GM11168 (cell line): Measurements from ENCODE around the gene TLK2.
"Not testable (repeated sequence)": the region's sequence is repeated elsewhere in the genome, so short reads cannot be mapped to it uniquely, and the experiment has no call there.

ENCODE experiments used
- in situ Hi-C: fragments of 300-500 bp; cut with MboI; formaldehyde crosslinking; loops from one replicate; pipeline ENCODE4 v1.12.0; 2022; ENCODE audit warnings: low sequenced_read_pairs; ENCODE audit not compliant: unreplicated experiment

Gene TLK2

GRCh38 chr17:62478424-62478879 lies at the start of gene TLK2:
TSS of gene TLK2 (plus strand) at chr17:62478825. CDS start at chr17:62481126, 2,301 bp downstream.
- in situ Hi-C loops = no loop called here

GRCh38 chr17:62435251-62435650 lies 43.4 kb upstream of the TLK2 start:
- in situ Hi-C loops = not testable (repeated sequence)

- in situ Hi-C loops = not testable (repeated sequence)
Measured at GRCh38 chr17:62441181-62441580, 37.4 kb upstream of the TLK2 start.

- in situ Hi-C loops = no loop called here
Measured at GRCh38 chr17:62444063-62444462, 34.6 kb upstream of the TLK2 start.

- in situ Hi-C loops = not testable (repeated sequence)
Measured at GRCh38 chr17:62445791-62446190, 32.8 kb upstream of the TLK2 start.

GRCh38 chr17:62452195-62452594 lies 26.4 kb upstream of the TLK2 start:
- in situ Hi-C loops = not testable (repeated sequence)

- in situ Hi-C loops = not testable (repeated sequence)
Measured at GRCh38 chr17:62453041-62453440, 25.6 kb upstream of the TLK2 start.

- in situ Hi-C loops = not testable (repeated sequence)
Measured at GRCh38 chr17:62453656-62454055, 25.0 kb upstream of the TLK2 start.

GRCh38 chr17:62454111-62454510 lies 24.5 kb upstream of the TLK2 start:
- in situ Hi-C loops = not testable (repeated sequence)

- in situ Hi-C loops = no loop called here
Measured at GRCh38 chr17:62456016-62456415, 22.6 kb upstream of the TLK2 start.

- in situ Hi-C loops = not testable (repeated sequence)
Measured at GRCh38 chr17:62458483-62458882, 20.1 kb upstream of the TLK2 start.

- in situ Hi-C loops = not testable (repeated sequence)
Measured at GRCh38 chr17:62464422-62464821, 14.2 kb upstream of the TLK2 start.

- in situ Hi-C loops = not testable (repeated sequence)
Measured at GRCh38 chr17:62465271-62465670, 13.4 kb upstream of the TLK2 start.

GRCh38 chr17:62470666-62471379 lies 7.8 kb upstream of the TLK2 start:
- in situ Hi-C loops = not testable (repeated sequence)

- in situ Hi-C loops = not testable (repeated sequence)
Measured at GRCh38 chr17:62471380-62471880, 7.2 kb upstream of the TLK2 start.

- in situ Hi-C loops = not testable (repeated sequence)
Measured at GRCh38 chr17:62473030-62473982, 5.3 kb upstream of the TLK2 start.

GRCh38 chr17:62477111-62477510 lies 1.5 kb upstream of the TLK2 start:
- in situ Hi-C loops = not testable (repeated sequence)

GRCh38 chr17:62477718-62478408 lies 762 bp upstream of the TLK2 start:
- in situ Hi-C loops = not testable (repeated sequence)

GRCh38 chr17:62478880-62479638 lies 434 bp downstream of the TLK2 start:
- in situ Hi-C loops = not testable (repeated sequence)
